ENCODE results near the gene PPM1D.

DNA sequence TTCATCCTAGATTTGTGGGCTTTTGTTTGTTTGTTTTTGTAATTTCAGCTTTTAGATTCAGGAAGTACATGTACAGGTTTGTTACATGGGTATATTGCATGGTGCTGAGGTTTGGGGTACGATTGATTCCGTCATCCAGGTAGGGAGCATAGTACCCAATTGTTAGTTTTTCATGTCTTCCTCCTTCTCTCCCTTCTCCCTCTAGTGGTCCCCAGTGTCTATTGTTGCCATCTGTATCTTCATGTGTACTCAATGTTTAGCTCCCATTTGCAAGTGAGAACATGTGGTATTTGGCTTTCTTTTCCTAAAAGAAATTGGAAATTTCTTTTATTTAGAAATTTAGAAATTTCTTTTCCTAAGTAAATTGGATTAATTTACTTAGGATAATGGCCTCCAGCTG lies 40.5 kb downstream of the PPM1D start:
- TF ChIP-seq, protein P1, sequence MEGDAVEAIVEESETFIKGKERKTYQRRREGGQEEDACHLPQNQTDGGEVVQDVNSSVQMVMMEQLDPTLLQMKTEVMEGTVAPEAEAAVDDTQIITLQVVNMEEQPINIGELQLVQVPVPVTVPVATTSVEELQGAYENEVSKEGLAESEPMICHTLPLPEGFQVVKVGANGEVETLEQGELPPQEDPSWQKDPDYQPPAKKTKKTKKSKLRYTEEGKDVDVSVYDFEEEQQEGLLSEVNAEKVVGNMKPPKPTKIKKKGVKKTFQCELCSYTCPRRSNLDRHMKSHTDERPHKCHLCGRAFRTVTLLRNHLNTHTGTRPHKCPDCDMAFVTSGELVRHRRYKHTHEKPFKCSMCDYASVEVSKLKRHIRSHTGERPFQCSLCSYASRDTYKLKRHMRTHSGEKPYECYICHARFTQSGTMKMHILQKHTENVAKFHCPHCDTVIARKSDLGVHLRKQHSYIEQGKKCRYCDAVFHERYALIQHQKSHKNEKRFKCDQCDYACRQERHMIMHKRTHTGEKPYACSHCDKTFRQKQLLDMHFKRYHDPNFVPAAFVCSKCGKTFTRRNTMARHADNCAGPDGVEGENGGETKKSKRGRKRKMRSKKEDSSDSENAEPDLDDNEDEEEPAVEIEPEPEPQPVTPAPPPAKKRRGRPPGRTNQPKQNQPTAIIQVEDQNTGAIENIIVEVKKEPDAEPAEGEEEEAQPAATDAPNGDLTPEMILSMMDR (IDR thresholded peaks at IDR 0.05), result peak in 2 of 4 experiments; percentile 5 to 11
- no peak for TF ChIP-seq POLR2AphosphoS5 (IDR thresholded peaks at IDR 0.05)
